KMS-11 (cell line): Measurements from ENCODE around the gene FBXW7.

Experiments used
- H2AFZ ChIP-seq: fragments of 200-600 bp; sonication (generic); 2 replicates; pipeline ENCODE4 v1.6.1; 2016; ENCODE audit warnings: antibody characterized with exemption, mixed run types, low read depth
- H3K27ac ChIP-seq: fragments of 200-600 bp; sonication (generic); 2 replicates; pipeline ENCODE4 v1.6.1; 2016; ENCODE audit warnings: mild to moderate bottlenecking, mixed run types
- H3K27me3 ChIP-seq: fragments of 200-600 bp; sonication (generic); 2 replicates; pipeline ENCODE4 v1.6.1; 2017; ENCODE audit warnings: mild to moderate bottlenecking, low read depth, mixed run types, moderate library complexity; ENCODE audit not compliant: insufficient read depth
- H3K36me3 ChIP-seq: fragments of 200-600 bp; sonication (generic); 2 replicates; pipeline ENCODE4 v1.6.1; 2017; ENCODE audit warnings: mild to moderate bottlenecking, mixed run types; ENCODE audit not compliant: insufficient read depth
- H3K4me1 ChIP-seq: fragments of 200-600 bp; sonication (generic); 2 replicates; pipeline ENCODE4 v1.6.1; 2016; ENCODE audit warnings: mild to moderate bottlenecking, low read depth, mixed run types; ENCODE audit not compliant: poor library complexity, severe bottlenecking
- H3K4me2 ChIP-seq: fragments of 200-600 bp; sonication (generic); 2 replicates; pipeline ENCODE4 v1.7.0; 2016; ENCODE audit warnings: mild to moderate bottlenecking, mixed run types
- H3K4me3 ChIP-seq: fragments of 200-600 bp; sonication (generic); IDR thresholded peaks from 2 replicates; pipeline ENCODE4 v1.6.1; 2017; ENCODE audit warnings: low read depth, low read length, mixed read lengths; ENCODE audit not compliant: insufficient read depth
- H3K79me2 ChIP-seq: fragments of 200-600 bp; sonication (generic); 2 replicates; pipeline ENCODE4 v1.6.1; 2016; ENCODE audit warnings: low read depth, mixed run types; ENCODE audit not compliant: insufficient read depth
- H3K9ac ChIP-seq: fragments of 200-600 bp; sonication (generic); 2 replicates; pipeline ENCODE4 v1.6.1; 2016; ENCODE audit warnings: mild to moderate bottlenecking, mixed run types
- H4K20me1 ChIP-seq: fragments of 200-600 bp; sonication (generic); 2 replicates; pipeline ENCODE4 v1.6.1; 2016; ENCODE audit warnings: mild to moderate bottlenecking, mixed run types; ENCODE audit not compliant: insufficient read depth
- TF ChIP-seq, protein P1 (sequence below): fragments of 200-600 bp; sonication (generic); conservative IDR thresholded peaks from 2 replicates; pipeline ENCODE4 v1.6.1; 2017; ENCODE audit warnings: low read depth, mild to moderate bottlenecking, antibody characterized with exemption, low read length, moderate library complexity, mixed read lengths

FBXW7 gene

DNA sequence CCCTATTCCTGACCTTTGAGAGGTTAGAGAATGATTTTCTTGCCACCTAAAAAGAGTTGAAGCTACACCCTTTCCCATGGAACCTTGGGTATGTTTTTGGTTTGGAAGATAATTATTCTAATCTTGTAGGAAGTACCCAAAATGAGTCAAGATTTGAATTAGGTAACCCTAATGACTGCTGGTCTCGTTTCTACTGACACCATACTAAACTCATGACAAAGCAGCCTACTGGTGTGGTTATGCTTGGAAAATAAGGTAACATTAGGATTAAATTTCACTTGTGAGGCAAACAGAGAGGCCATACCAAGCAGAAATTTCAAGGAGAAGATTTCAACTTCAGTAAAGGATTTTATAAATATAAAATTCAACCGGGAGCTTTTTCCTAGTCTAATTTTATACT is 107.9 kb downstream of the FBXW7 start:
- no peaks in the 10 kb centered on the region for H3K4me1 ChIP-seq
- H3K4me3 ChIP-seq = no peak overlapping the region
- no peaks in the 10 kb centered on the region; the same call in 1 of the 2 replicates for H3K79me2 ChIP-seq
- H3K27ac ChIP-seq = no peak overlapping the region
- H2AFZ ChIP-seq = no peak overlapping the region
- no peaks in the 10 kb centered on the region for H3K36me3 ChIP-seq
- TF ChIP-seq, protein P1, sequence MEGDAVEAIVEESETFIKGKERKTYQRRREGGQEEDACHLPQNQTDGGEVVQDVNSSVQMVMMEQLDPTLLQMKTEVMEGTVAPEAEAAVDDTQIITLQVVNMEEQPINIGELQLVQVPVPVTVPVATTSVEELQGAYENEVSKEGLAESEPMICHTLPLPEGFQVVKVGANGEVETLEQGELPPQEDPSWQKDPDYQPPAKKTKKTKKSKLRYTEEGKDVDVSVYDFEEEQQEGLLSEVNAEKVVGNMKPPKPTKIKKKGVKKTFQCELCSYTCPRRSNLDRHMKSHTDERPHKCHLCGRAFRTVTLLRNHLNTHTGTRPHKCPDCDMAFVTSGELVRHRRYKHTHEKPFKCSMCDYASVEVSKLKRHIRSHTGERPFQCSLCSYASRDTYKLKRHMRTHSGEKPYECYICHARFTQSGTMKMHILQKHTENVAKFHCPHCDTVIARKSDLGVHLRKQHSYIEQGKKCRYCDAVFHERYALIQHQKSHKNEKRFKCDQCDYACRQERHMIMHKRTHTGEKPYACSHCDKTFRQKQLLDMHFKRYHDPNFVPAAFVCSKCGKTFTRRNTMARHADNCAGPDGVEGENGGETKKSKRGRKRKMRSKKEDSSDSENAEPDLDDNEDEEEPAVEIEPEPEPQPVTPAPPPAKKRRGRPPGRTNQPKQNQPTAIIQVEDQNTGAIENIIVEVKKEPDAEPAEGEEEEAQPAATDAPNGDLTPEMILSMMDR = no peak
- no peak overlapping the region for H3K4me2 ChIP-seq
- H3K9ac ChIP-seq = no peak overlapping the region
- H4K20me1 ChIP-seq = no peaks in the 10 kb centered on the region
- H3K27me3 ChIP-seq = no peaks in the 10 kb centered on the region

GRCh38 chr4:152424977-152425376 is 110.9 kb downstream of the FBXW7 start:
- Histone ChIP-seq H3K4me3 (no peak overlapping the region), H3K9ac (no peak overlapping the region), H3K36me3 (no peaks in the 10 kb centered on the region), H4K20me1 (no peaks in the 10 kb centered on the region), H3K79me2 (no peaks in the 10 kb centered on the region; the same call in 1 of the 2 replicates), H3K4me1 (no peaks in the 10 kb centered on the region), H3K27me3 (no peaks in the 10 kb centered on the region), H3K4me2 (no peak overlapping the region), H3K27ac (no peak overlapping the region), H2AFZ (no peak overlapping the region)
- TF ChIP-seq, protein P1 = no peak

DNA sequence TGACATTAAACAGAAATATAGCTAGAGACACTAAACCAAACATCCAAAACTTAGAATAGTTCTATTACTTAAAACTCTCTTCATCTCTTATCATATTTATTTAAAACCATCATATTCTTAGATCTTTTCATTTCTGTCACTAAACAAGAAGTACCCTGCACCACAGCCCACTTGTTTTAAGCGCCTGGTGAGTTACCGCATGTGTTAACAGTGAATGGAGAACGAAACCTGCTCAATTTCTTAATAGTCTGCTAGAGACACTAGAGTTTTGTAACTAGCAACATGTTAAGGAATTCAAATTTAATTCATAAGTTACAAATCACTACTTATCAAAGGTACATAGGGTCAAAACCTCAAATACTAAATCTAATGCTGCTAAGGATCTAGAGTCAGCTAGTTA is 111.5 kb downstream of the FBXW7 start:
- Histone ChIP-seq H3K36me3 (no peaks in the 10 kb centered on the region), H3K79me2 (no peaks in the 10 kb centered on the region; the same call in 1 of the 2 replicates), H2AFZ (no peak overlapping the region), H3K9ac (no peak overlapping the region), H3K4me1 (no peaks in the 10 kb centered on the region), H3K27me3 (no peaks in the 10 kb centered on the region), H3K4me2 (no peak overlapping the region), H3K27ac (no peak overlapping the region), H3K4me3 (no peak overlapping the region), H4K20me1 (no peaks in the 10 kb centered on the region)
- TF ChIP-seq, protein P1 = no peak

DNA sequence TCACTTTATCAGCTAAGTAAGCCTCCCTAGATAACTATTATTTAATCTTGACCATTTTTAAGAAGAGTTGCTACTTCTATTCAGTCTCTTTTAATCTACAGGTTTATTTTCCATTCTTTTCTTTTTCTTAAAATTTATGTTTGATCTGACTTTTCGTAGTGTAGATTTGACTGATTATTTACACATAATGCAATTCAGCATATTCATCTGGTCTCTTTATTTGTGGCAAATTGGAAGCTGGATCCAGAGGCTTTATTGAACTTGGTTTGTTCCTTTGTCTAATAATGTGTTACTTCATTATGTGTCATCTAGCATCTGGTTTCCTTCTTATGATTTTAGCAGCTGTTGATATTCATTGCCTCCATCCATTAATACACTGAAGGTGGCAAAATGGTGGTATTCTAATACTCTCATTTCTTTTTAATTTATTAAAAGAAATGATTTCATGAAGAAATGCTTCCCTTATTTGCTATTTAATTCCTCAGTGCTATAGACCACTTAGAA is 113.0 kb downstream of the FBXW7 start:
- no peak overlapping the region for H3K9ac ChIP-seq
- H4K20me1 ChIP-seq = no peaks in the 10 kb centered on the region; the same call in 1 of the 2 replicates
- H3K4me1 ChIP-seq = no peaks in the 10 kb centered on the region
- H3K79me2 ChIP-seq = no peaks in the 10 kb centered on the region; the same call in 1 of the 2 replicates
- TF ChIP-seq, protein P1 = no peak
- no peak overlapping the region for H3K4me3 ChIP-seq
- H3K36me3 ChIP-seq = no peaks in the 10 kb centered on the region
- no peak overlapping the region for H3K4me2 ChIP-seq
- H3K27ac ChIP-seq = no peak overlapping the region
- no peaks in the 10 kb centered on the region for H3K27me3 ChIP-seq
- no peak overlapping the region for H2AFZ ChIP-seq
